Ishikawa (cell line): ENCODE measurements around the gene SARDH.

Experiments
- EP300 ChIP-seq: IDR thresholded peaks from 2 replicates; pipeline ENCODE4 v1.6.1; 2012; ENCODE audit warnings: borderline replicate concordance
- NFIC ChIP-seq: IDR thresholded peaks from 2 replicates; pipeline ENCODE4 v1.6.1; 2012
- RAD21 ChIP-seq: IDR thresholded peaks from 2 replicates; pipeline ENCODE4 v1.6.1; 2012; ENCODE audit warnings: low read depth
- TAF1 ChIP-seq: IDR thresholded peaks from 2 replicates; pipeline ENCODE4 v1.6.1; 2012; ENCODE audit warnings: low read depth, mild to moderate bottlenecking
- USF1 ChIP-seq: IDR thresholded peaks from 2 replicates; pipeline ENCODE4 v1.6.1; 2012
- YY1 ChIP-seq: IDR thresholded peaks from 2 replicates; pipeline ENCODE4 v1.6.1; 2012; ENCODE audit warnings: low read depth

GRCh38 chr9:133774799-133775198, 36.6 kb upstream of the SARDH start:
- TF ChIP-seq YY1 (no peak), EP300 (no peak), TAF1 (no peak), USF1 (no peak), NFIC (no peak), RAD21 (no peak)
